HepG2 (cell line): Measurements from ENCODE around the gene VAV2. TPM values are rescaled to one million over a fixed set of nuclear protein-coding genes. Genes with fewer than 3 reads are reported as not detected.

ENCODE experiments used
- ATF7 ChIP-seq, 2 experiments: fragments of 450-650 bp in 1 of 2; sonication (generic) in 1 of 2; formaldehyde crosslinking in 1 of 2; IDR thresholded peaks; 2 replicates each; pipeline versions ENCODE4 v1.4.0 to v1.6.1; 2016 to 2020; ENCODE audit warnings: antibody characterized with exemption in 1 of 2, mild to moderate bottlenecking in 1 of 2, missing genetic modification reagents in 1 of 2
- HNF4A ChIP-seq: sonication (generic); formaldehyde crosslinking; IDR thresholded peaks from 2 replicates; pipeline ENCODE4 v1.4.0; 2020; ENCODE audit warnings: missing genetic modification reagents
- HNRNPK ChIP-seq: fragments of 200-400 bp; formaldehyde crosslinking; IDR thresholded peaks from 2 replicates; pipeline ENCODE4 v1.6.1; 2018; ENCODE audit warnings: low read length, low read depth, moderate library complexity, mild to moderate bottlenecking; ENCODE audit not compliant: poor library complexity, severe bottlenecking
- HOXA3 ChIP-seq: sonication (generic); formaldehyde crosslinking; IDR thresholded peaks from 2 replicates; pipeline ENCODE4 v1.5.0; 2020; ENCODE audit warnings: missing genetic modification reagents
- MTF1 ChIP-seq: sonication (generic); formaldehyde crosslinking; IDR thresholded peaks from 2 replicates; pipeline ENCODE4 v1.5.0; 2020; ENCODE audit warnings: missing genetic modification reagents
- MYC ChIP-seq: sonication (generic); formaldehyde crosslinking; IDR thresholded peaks from 2 replicates; pipeline ENCODE4 v1.9.0; 2021; ENCODE audit warnings: missing genetic modification reagents, borderline replicate concordance
- NCOR1 ChIP-seq: fragments of 200-600 bp; sonication (generic); IDR thresholded peaks from 2 replicates; pipeline ENCODE4 v1.7.0; 2017; ENCODE audit warnings: antibody characterized with exemption, low read length, borderline replicate concordance
- NFYB ChIP-seq: sonication (generic); formaldehyde crosslinking; IDR thresholded peaks from 2 replicates; pipeline ENCODE4 v1.4.0; 2020; ENCODE audit warnings: missing genetic modification reagents
- PAX8 ChIP-seq: sonication (generic); formaldehyde crosslinking; IDR thresholded peaks from 2 replicates; pipeline ENCODE4 v1.8.0; 2022; ENCODE audit warnings: mild to moderate bottlenecking, missing genetic modification reagents, borderline replicate concordance
- RXRA ChIP-seq: sonication (generic); formaldehyde crosslinking; IDR thresholded peaks from 2 replicates; pipeline ENCODE4 v1.5.1; 2020; ENCODE audit warnings: missing genetic modification reagents
- RXRB ChIP-seq: IDR thresholded peaks from 2 replicates; pipeline ENCODE4 v1.6.1; 2016; ENCODE audit warnings: borderline replicate concordance, missing genetic modification reagents, missing compliant biosample characterization
- TARDBP ChIP-seq: sonication (generic); formaldehyde crosslinking; IDR thresholded peaks from 2 replicates; pipeline ENCODE4 v1.8.0; 2022; ENCODE audit warnings: mild to moderate bottlenecking, missing genetic modification reagents
- YY1 ChIP-seq: IDR thresholded peaks from 2 replicates; pipeline ENCODE4 v1.6.1; 2011; ENCODE audit warnings: low read length, low read depth, moderate library complexity, mild to moderate bottlenecking; ENCODE audit not compliant: insufficient read depth, insufficient replicate concordance
- ZNF446 ChIP-seq: sonication (generic); formaldehyde crosslinking; IDR thresholded peaks from 2 replicates; pipeline ENCODE4 v1.5.0; 2020; ENCODE audit warnings: mild to moderate bottlenecking, missing genetic modification reagents
- ZNF674 ChIP-seq: sonication (generic); formaldehyde crosslinking; IDR thresholded peaks from 2 replicates; pipeline ENCODE4 v1.5.0; 2020; ENCODE audit warnings: low read depth, mild to moderate bottlenecking, missing genetic modification reagents
- ZNF724P ChIP-seq: sonication (generic); formaldehyde crosslinking; IDR thresholded peaks from 2 replicates; pipeline ENCODE4 v1.8.0; 2022; ENCODE audit warnings: missing genetic modification reagents, borderline replicate concordance
- ZNF773 ChIP-seq: sonication (generic); formaldehyde crosslinking; IDR thresholded peaks from 2 replicates; pipeline ENCODE4 v1.4.0; 2020; ENCODE audit warnings: missing genetic modification reagents, borderline replicate concordance
- polyA plus RNA-seq, 8 experiments: library from polyadenylated mRNA; depleted of rRNA in 3 of 8; stranded (reverse) in 7 of 8; unstranded in 1 of 8; fragments of >200 nt; fragmentation: Illumina TruSeq in 4 of 8; extraction: Trizol in 4 of 8; gene quantifications; 2 replicates each; pipeline versions ENCODE4 v1.2.1 to v1.2.3, GENCODE V29; 2011 to 2016; ENCODE audit warnings: low read depth in 4 of 8, missing spikeins in 1 of 8, mixed read lengths in 1 of 8; ENCODE audit not compliant: insufficient read depth in 1 of 8
- total RNA-seq, 5 experiments: library from RNA; depleted of rRNA; stranded (reverse); fragments of >200 nt; fragmentation: Illumina TruSeq; extraction: Trizol; gene quantifications; 2 replicates each; pipeline ENCODE4 v1.2.3, GENCODE V29; 2016; ENCODE audit warnings: low read depth in 1 of 5
- TF ChIP-seq, protein P1 (sequence below): IDR thresholded peaks from 2 replicates; pipeline ENCODE4 v1.6.1; 2016; ENCODE audit warnings: missing compliant biosample characterization, missing genetic modification reagents, borderline replicate concordance
- TF ChIP-seq, protein P2 (sequence below): IDR thresholded peaks from 2 replicates; pipeline ENCODE4 v1.6.1; 2016; ENCODE audit warnings: low read depth
- TF ChIP-seq, protein P3 (sequence below): sonication (generic); formaldehyde crosslinking; IDR thresholded peaks from 2 replicates; pipeline ENCODE4 v1.4.0; 2020; ENCODE audit warnings: missing genetic modification reagents, borderline replicate concordance
- TF ChIP-seq, protein P4 (sequence below): sonication (generic); formaldehyde crosslinking; IDR thresholded peaks from 2 replicates; pipeline ENCODE4 v1.4.0; 2020; ENCODE audit warnings: missing genetic modification reagents

Gene VAV2
- total and polyA plus RNA-seq, 2 of the 13 experiments (the other 11 are each of a cell fraction or from before 2014, with no cell fraction given): 22.5 to 22.9 TPM

DNA sequence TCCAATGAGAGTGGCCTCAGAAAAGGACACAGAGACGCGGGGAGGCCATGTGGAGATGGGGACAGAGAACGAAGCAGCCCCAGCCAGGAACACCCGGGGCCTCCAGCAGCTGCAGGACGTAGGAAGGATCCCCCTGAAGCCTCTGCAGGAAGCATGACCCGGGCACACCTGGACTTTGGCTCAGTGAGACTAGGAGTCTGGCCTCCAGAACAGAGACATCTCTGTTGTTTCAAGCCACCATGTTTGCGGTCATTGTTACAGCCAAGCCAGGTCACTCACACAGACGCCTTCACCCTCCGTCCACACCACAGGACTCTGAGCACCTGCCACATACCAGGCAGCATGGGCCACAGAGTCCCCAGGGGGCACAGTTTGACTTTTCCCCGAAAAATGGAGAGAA, 190.4 kb downstream of the VAV2 start (continued):
- no peak for TF ChIP-seq NFYB (CRISPR knock-in tag)
- TF ChIP-seq MYC (CRISPR knock-in tag): 0 out of 2 replicates have a peak, but pooled peaks have one; percentile 22
- TF ChIP-seq RXRA (CRISPR knock-in tag): peak; percentile 38; the same call in 1 of the 2 replicates
- peak; percentile 14; the same call in 1 of the 2 replicates for TF ChIP-seq HNF4A (CRISPR knock-in tag)
- TF ChIP-seq, protein P1, sequence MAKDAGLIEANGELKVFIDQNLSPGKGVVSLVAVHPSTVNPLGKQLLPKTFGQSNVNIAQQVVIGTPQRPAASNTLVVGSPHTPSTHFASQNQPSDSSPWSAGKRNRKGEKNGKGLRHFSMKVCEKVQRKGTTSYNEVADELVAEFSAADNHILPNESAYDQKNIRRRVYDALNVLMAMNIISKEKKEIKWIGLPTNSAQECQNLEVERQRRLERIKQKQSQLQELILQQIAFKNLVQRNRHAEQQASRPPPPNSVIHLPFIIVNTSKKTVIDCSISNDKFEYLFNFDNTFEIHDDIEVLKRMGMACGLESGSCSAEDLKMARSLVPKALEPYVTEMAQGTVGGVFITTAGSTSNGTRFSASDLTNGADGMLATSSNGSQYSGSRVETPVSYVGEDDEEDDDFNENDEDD: no peak
- no peak for TF ChIP-seq ZNF724P (CRISPR knock-in tag)
- no peak for TF ChIP-seq ZNF773 (CRISPR knock-in tag)
- TF ChIP-seq ZNF446: no peak
- TF ChIP-seq PAX8 (CRISPR knock-in tag): no peak
- no peak for TF ChIP-seq ZNF674 (CRISPR knock-in tag)
- peak; percentile 31 for TF ChIP-seq YY1
- 0 out of 2 replicates have a peak, but pooled peaks have one; percentile 21 for TF ChIP-seq NCOR1
- TF ChIP-seq, protein P2, sequence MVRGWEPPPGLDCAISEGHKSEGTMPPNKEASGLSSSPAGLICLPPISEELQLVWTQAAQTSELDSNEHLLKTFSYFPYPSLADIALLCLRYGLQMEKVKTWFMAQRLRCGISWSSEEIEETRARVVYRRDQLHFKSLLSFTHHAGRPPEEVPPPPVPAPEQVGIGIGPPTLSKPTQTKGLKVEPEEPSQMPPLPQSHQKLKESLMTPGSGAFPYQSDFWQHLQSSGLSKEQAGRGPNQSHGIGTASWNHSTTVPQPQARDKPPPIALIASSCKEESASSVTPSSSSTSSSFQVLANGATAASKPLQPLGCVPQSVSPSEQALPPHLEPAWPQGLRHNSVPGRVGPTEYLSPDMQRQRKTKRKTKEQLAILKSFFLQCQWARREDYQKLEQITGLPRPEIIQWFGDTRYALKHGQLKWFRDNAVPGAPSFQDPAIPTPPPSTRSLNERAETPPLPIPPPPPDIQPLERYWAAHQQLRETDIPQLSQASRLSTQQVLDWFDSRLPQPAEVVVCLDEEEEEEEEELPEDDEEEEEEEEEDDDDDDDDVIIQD (CRISPR knock-in tag): no peak
- peak; percentile 42; the same call in 1 of the 2 replicates for TF ChIP-seq HOXA3 (CRISPR knock-in tag)
- TF ChIP-seq, protein P3, sequence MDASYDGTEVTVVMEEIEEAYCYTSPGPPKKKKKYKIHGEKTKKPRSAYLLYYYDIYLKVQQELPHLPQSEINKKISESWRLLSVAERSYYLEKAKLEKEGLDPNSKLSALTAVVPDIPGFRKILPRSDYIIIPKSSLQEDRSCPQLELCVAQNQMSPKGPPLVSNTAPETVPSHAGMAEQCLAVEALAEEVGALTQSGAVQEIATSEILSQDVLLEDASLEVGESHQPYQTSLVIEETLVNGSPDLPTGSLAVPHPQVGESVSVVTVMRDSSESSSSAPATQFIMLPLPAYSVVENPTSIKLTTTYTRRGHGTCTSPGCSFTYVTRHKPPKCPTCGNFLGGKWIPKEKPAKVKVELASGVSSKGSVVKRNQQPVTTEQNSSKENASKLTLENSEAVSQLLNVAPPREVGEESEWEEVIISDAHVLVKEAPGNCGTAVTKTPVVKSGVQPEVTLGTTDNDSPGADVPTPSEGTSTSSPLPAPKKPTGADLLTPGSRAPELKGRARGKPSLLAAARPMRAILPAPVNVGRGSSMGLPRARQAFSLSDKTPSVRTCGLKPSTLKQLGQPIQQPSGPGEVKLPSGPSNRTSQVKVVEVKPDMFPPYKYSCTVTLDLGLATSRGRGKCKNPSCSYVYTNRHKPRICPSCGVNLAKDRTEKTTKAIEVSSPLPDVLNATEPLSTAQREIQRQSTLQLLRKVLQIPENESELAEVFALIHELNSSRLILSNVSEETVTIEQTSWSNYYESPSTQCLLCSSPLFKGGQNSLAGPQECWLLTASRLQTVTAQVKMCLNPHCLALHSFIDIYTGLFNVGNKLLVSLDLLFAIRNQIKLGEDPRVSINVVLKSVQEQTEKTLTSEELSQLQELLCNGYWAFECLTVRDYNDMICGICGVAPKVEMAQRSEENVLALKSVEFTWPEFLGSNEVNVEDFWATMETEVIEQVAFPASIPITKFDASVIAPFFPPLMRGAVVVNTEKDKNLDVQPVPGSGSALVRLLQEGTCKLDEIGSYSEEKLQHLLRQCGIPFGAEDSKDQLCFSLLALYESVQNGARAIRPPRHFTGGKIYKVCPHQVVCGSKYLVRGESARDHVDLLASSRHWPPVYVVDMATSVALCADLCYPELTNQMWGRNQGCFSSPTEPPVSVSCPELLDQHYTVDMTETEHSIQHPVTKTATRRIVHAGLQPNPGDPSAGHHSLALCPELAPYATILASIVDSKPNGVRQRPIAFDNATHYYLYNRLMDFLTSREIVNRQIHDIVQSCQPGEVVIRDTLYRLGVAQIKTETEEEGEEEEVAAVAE (CRISPR knock-in tag): no peak
- TF ChIP-seq ATF7 (IDR thresholded peaks at IDR 0.05): no peak
- TF ChIP-seq ATF7 (CRISPR knock-in tag; IDR thresholded peaks at IDR 0.05): no peak
- TF ChIP-seq TARDBP: 0 out of 2 replicates have a peak, but pooled peaks have one; percentile 27
- TF ChIP-seq, protein P4, sequence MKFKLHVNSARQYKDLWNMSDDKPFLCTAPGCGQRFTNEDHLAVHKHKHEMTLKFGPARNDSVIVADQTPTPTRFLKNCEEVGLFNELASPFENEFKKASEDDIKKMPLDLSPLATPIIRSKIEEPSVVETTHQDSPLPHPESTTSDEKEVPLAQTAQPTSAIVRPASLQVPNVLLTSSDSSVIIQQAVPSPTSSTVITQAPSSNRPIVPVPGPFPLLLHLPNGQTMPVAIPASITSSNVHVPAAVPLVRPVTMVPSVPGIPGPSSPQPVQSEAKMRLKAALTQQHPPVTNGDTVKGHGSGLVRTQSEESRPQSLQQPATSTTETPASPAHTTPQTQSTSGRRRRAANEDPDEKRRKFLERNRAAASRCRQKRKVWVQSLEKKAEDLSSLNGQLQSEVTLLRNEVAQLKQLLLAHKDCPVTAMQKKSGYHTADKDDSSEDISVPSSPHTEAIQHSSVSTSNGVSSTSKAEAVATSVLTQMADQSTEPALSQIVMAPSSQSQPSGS: no peak
- no peak for TF ChIP-seq HNRNPK
- TF ChIP-seq RXRB: no peak
- no peak for TF ChIP-seq MTF1 (CRISPR knock-in tag)
